B cell (primary cell): ENCODE data around the gene TMEM163.

ENCODE experiments used
- EZH2 ChIP-seq: IDR thresholded peaks from 2 replicates; pipeline ENCODE4 v1.6.1; 2012; ENCODE audit warnings: borderline replicate concordance, low read depth, mild to moderate bottlenecking, moderate library complexity, low read length; ENCODE audit not compliant: insufficient read depth, poor library complexity, severe bottlenecking
- TF ChIP-seq, protein P1 (sequence below): fragments of 200-600 bp; IDR thresholded peaks from one replicate; pipeline ENCODE4 v1.8.0; 2022; ENCODE audit warnings: antibody characterized with exemption, mild to moderate bottlenecking

GRCh38 chr2:134724341-134724740 is 5.5 kb upstream of the TMEM163 start:
- TF ChIP-seq, protein P1, sequence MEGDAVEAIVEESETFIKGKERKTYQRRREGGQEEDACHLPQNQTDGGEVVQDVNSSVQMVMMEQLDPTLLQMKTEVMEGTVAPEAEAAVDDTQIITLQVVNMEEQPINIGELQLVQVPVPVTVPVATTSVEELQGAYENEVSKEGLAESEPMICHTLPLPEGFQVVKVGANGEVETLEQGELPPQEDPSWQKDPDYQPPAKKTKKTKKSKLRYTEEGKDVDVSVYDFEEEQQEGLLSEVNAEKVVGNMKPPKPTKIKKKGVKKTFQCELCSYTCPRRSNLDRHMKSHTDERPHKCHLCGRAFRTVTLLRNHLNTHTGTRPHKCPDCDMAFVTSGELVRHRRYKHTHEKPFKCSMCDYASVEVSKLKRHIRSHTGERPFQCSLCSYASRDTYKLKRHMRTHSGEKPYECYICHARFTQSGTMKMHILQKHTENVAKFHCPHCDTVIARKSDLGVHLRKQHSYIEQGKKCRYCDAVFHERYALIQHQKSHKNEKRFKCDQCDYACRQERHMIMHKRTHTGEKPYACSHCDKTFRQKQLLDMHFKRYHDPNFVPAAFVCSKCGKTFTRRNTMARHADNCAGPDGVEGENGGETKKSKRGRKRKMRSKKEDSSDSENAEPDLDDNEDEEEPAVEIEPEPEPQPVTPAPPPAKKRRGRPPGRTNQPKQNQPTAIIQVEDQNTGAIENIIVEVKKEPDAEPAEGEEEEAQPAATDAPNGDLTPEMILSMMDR: no peak
- TF ChIP-seq EZH2: no peak
